Measurements from ENCODE around the gene C1QTNF5.
A peak's percentile ranks its signal among the peaks of the same experiment; 100 is the strongest.

C1QTNF5 gene

DNA sequence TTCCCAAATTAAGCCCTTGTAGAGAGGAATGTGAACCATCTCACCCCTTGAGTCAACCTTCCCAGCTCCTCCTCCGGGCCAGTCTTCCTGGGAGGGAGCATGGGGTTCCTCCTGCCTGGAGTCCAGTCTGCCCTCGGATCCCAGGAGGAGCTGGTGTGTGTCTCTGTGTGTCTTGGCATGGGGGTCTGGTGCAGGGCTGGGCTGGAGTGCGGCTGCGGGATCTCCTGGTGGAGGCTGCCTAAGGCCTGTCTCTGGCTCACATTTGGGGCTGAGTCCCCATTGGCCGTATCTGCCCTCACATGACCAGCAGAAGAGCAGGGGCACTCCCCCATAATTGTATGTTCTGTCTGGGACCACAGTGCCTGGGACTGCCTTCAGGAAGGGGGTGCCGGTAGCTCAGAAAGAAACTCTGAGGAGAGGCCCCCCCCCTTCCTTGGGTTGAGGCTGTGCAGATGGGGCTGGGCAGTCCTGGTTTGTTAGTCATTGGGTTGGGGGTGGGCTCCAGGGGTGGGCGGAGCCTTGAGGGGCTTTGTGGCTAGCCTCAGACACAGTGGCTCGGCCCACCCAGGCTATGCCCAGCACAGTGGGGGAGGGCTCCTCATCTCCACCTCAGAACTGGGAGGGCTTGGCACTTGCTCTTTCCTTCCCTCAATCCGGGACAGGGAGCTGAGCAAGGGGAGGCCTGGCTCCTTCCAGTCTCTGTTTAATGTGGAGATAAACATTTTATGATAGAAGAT lies 2.9 kb downstream of the C1QTNF5 start:
- DNase-seq (ENCODE audit: low spot score), result no peak

GRCh38 chr11:119336744-119337469 lies 3.8 kb downstream of the C1QTNF5 start:
- DNase-seq (ENCODE audit: low spot score), result no peak

DNA sequence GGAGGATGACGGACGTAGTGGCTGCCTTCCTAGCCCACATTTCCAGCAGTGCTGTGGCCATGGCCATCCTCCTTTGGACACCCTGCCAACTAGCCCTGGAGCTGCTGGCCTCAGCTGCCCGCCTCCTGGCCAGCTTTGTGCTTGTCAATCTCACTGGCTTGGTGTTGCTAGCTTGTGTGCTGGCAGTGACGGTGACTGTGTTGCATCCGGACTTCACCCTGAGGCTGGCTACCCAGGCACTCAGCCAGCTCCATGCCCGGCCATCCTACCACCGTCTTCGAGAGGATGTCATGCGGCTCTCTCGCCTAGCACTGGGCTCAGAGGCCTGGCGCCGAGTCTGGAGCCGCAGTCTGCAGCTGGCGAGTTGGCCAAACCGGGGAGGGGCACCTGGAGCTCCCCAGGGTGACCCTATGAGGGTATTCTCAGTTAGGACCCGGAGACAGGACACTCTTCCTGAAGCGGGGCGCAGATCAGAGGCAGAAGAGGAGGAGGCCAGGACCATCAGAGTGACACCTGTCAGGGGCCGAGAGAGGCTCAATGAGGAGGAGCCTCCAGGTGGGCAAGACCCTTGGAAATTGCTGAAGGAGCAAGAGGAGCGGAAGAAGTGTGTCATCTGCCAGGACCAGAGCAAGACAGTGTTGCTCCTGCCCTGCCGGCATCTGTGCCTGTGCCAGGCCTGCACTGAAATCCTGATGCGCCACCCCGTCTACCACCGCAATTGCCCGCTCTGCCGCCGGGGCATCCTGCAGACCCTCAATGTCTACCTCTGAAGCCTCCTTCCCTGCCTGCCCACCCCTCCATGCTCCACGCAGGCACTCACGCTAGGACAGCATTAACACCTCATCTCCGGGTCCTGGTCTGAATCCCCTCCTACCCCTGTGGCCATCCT lies 4.8 kb downstream of the C1QTNF5 start:
- DNase-seq (ENCODE audit: low spot score), result no peak

DNA sequence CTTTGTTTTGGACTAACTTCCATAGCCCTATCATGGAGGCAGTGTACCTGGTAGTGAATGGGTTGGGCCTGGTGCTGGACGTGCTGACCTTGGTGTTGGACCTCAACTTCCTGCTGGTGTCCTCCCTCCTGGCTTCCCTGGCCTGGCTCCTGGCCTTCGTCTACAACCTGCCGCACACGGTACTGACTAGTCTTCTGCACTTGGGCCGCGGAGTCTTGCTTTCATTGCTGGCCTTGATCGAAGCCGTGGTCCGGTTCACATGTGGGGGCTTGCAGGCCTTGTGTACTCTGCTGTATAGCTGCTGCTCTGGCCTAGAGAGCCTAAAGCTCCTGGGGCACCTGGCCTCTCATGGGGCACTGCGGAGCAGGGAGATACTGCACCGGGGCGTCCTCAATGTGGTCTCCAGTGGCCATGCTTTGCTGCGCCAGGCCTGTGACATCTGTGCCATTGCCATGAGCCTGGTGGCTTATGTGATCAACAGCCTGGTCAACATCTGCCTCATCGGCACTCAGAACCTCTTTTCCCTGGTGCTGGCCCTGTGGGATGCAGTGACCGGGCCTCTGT lies 5.5 kb downstream of the C1QTNF5 start:
- no peak for DNase-seq (ENCODE audit: low spot score)

DNA sequence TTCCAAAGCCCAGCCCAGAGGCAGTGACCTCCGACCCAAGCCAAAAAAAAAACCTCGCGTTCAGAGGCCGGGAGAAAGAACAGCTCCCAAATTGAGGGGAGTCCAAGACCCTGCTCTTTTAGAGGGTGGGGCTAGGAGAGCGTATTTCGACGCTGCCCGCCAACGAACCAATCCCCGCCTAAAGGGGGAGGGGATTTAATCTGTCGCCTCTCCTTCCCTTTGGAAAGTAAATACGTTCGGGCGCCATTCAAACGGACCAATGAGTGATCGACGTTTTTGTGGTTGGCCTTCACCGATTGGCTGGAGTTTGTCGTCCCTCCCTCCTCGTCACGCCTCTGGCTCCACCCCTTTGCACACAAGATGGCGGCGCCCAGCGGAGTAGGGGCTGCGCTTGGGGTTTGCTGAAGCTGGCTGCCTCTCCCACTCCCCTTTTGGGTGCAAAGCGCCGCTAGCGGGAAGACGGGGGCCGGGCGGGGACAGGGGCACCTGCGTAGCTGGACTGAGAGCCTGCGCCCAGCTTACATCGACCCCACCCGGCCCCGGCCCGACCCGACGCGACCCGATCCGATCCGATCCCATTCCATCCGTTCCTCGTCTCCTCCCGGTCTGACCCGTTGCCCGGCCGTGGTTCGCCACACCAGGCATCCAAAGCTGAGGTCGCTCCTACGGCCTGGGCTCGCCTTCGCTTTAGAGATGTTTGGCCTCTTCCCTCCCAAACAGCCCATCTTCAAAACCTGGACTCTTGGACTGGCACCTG lies 6.3 kb downstream of the C1QTNF5 start, which contains the start of gene RNF26:
RNF26 (plus strand) TSS at position 354 of the 757 bp plus-strand sequence. CDS start 596 bp downstream, outside the sequence.
- DNase-seq (ENCODE audit: low spot score), result peak; percentile 97

GRCh38 chr11:119332111-119332765 lies 8.4 kb downstream of the C1QTNF5 start:
- no peak for DNase-seq (ENCODE audit: low spot score)

DNA sequence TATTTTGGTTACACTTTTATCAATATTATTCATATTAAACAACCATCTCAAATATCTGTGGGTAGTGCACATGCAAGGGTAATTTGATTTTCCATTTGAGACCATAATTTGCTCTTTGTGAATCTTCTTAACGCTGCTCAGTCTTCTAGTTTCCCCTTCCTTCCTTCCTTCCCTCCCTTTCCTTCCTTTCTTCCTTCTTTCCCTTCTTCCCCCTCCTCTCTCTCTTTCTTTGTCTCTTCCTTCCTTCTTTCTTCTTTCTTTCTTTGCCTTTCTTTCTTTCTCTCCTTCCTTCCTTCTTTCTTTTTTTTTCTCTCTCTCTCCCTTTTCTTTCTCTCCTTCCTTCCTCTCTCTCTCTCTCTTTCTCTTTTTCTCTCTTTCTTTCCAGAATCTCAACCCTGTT lies 10.4 kb downstream of the C1QTNF5 start:
- no peak for DNase-seq (ENCODE audit: low spot score)

- DNase-seq (ENCODE audit: low spot score), result no peak
Observed at GRCh38 chr11:119329320-119329719, 11.4 kb downstream of the C1QTNF5 start.

DNA sequence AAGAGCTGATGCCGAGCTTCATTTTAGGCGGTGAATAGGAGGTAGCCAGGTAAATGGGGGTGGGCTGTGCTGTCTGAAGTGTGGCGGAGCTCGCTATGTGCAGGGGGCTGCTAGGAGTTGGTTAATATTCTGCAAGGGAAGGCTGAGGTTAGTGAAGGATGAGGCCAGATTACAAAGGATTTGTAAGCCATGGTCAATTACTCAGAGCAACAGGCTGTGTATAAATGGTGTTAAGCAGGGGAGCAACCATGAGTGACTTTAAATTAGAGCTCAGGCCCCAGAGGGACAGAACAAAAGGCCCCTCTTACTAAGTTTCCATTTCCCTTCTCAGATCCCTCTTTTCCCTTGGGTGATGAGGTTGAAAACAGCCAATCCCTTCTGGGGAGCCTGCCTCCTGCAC lies 16.5 kb downstream of the C1QTNF5 start:
- no peak for DNase-seq (ENCODE audit: low spot score)

DNA sequence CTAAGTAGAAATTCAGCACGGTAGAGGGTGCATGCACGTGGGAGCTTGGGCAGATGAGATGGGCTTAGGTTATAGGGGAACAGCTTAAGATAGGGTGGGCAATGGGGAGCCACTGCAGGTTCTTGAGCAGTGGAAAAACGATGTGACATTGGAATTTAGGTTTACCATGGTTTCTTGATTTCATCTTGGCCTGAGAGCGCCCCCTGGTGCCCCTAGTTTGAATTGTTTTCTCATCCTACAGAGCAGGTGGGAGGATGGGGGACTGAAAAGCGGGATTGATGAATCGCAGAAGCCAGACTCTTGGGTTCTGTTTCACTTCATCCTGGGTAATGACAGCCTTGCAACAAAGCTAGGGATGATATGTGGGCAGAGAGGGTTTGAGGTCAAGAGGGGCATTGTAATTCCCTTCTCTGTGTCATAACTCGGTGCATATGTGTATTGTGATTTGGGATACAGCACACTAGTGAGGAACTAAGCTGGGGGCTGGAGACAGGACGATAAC lies 17.1 kb downstream of the C1QTNF5 start:
- peak; percentile 68 for DNase-seq (ENCODE audit: low spot score)

- DNase-seq (ENCODE audit: low spot score), result no peak
Observed at GRCh38 chr11:119322921-119323531, 17.7 kb downstream of the C1QTNF5 start.

DNA sequence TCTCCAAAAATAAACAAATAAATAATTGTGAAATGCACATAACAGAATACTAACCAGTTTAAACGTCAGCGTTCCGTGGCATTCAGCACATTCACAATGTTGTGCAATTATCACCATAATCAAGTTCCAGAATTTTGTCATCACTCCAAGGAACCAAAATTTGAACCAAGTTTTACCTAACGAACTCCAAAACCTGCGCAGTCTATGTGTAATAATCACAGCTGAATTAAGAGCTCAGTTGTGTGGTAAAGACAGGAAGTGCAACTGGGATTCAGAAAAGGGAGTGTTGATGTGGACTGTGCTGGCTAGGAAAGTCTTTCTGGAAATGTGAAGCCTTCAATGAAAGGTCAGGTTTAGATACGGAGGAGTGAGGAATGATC lies 18.3 kb downstream of the C1QTNF5 start:
- DNase-seq (ENCODE audit: low spot score), result no peak

DNA sequence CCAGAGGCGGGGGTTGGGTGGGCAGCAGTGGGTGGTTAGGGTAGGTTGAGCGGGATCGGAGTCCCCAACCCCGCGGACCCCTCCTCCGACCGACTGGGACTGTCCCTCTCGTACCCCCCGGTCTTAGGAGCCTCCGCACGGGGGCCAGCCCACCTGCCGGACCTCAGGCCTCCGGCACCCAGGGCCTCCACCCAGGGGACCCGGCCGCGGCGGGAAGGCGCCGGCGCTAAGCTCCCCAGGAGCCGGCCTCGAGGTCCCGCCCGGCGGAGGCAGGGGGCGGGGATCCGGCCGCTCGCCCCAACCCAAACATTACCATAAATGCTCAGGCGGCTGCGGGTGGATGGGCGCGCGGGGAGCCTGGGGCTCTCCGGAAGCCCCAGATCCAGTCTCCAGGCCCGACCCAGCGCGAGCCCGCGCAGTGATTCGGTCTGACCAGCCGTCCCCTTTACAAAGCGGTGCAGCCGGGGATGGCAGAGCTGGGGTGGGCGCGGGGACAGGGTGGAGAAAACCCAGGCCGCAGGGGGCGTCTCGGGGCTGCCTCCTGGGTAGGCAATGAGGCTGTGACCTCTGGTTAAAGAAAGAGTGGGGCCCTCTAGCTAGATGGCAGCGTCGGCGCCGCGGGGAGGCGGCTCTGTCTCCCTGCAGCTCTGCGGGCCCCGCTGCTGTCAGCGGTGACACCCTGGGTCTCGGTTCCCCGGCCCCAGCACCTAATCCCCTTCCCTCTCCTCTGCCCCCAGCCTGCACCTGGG lies 19.7 kb downstream of the C1QTNF5 start:
- DNase-seq (ENCODE audit: low spot score), result peak; percentile 60

- no peak for DNase-seq (ENCODE audit: low spot score)
Observed at GRCh38 chr11:119320240-119320775, 20.4 kb downstream of the C1QTNF5 start.

DNA sequence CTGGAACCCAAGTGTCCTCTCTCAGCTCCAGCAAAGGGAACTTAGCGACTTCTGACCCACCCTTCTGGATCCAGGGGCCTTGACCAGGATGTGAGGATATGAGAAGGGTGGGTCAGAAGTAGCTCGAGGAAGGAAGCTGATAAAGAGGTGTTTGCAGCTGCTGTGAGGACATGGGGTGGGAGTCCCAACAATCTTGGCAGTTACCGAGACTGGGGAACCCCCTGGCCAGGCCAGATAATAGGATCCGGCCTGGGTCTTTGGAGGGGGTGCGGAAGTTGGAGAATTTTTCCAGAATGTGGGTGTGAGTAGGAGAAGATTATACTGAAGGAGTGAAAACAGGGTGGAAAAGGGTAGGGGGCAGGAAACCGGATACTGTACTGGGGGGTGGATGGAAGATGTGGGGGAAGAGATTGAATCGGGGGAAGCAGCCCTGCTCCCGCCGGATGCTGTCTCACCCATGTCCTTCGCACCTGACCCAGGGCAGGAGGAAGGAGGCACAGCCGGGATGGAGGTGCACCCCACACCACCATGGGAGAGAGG lies 20.9 kb downstream of the C1QTNF5 start:
- no peak for DNase-seq (ENCODE audit: low spot score)

DNA sequence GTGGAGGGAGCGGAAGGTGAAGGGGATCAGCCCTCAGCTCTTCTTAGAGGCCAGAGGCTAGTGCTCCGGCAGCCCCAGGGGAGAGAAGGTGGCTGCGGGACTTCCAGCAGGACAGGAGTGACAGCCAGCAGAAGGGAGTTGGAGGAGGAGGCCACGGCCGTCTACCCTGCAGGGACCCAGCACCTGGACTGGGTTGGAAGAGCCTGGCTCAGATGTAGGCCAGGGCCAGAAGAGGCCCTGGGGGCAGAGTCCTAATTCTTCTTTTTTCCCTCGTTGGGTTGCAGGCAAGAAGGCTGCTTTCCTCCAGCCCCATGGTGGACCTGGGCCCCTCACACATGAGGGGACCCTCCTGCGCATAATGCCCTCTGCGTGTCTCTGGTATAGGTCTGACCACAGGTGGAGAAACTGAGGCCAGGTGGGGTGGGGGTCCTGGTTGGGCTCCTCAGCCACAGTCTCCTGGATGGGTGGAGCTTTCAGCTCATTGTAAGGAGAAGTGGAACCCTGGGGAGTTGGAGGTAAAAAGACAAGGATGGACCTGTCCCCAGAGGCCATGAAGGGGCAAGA lies 21.5 kb downstream of the C1QTNF5 start:
- DNase-seq (ENCODE audit: low spot score), result no peak

DNA sequence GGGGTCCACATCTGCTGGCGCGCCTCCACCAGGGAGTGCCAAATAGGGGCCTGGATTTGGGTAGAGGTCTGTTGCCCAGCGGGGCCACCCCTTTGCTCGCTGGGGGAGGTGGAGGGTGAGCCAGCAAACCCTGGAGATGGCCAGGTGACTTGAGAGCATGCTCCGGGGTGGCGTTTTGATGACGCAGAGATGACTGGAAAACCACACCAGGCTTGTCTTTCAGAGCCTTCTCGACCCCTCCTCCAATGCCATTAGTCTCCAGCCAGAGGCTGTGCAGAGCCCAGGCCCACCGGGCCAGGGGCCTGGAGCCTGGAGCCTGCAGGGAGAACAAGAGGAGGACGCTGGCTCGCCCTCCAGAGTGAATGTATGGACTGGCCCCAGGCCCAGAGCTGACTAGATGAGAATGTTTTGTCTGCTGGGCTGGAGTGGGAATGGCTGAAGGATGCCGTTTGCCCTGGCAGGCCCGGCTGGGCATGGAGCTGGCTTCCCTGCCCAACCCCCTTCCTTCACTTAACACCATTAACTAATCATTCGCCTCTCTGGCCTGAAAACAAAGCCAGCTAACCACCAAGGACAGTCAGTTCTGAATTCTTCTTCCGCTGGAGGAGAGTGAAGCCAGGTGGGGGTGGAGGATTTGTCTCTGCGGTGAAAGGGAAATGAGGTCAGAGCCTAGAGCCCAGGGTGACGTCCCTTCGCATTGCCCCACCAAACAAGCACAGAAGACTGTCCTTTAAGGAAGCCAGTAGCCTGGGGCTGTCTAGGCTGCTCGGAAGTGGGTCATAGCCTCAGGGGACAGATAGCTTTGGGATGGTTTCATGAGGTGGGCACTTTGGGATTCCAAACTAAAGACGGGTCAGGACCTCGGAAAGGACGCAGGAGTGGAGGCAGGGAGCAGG lies 22.2 kb downstream of the C1QTNF5 start:
- DNase-seq (ENCODE audit: low spot score), result no peak

Data from HuH-7.5 (cell line).